Prostate gland (tissue), 2 donors: ENCODE data around the gene VPS16. TPM values are rescaled to one million over a fixed set of nuclear protein-coding genes. Genes with fewer than 3 reads are reported as not detected.

ENCODE experiments used
- DNase-seq: peaks from one replicate; pipeline ENCODE4 v3.0.0-alpha.2; 2019; ENCODE audit warnings: low spot score
- H3K27ac ChIP-seq, 2 donors: fragments of 200-600 bp; sonication (generic); 2 replicates each; pipeline ENCODE4 v1.5.1; 2017 to 2019
- H3K27me3 ChIP-seq: fragments of 200-600 bp; sonication (generic); replicated peaks from 2 replicates; pipeline ENCODE4 v1.5.1; 2019; ENCODE audit not compliant: insufficient read depth
- H3K36me3 ChIP-seq, 2 donors: fragments of 200-600 bp; sonication (generic); 1 replicate in 1 of 2; 2 replicates in 1 of 2; pipeline versions ENCODE4 v1.5.1 to v1.8.1; 2017 to 2019
- H3K4me1 ChIP-seq: fragments of 200-600 bp; sonication (generic); replicated peaks from 2 replicates; pipeline ENCODE4 v1.5.1; 2019
- H3K4me3 ChIP-seq, 2 donors: fragments of 200-600 bp; sonication (generic); 2 replicates each; pipeline ENCODE4 v1.5.1; 2017 to 2019
- H3K9me3 ChIP-seq: fragments of 200-600 bp; sonication (generic); 2 replicates; pipeline ENCODE4 v1.5.1; 2017
- CTCF ChIP-seq, 4 experiments: fragments of 200-600 bp in 2 of 4; fragments of 450-650 bp in 2 of 4; sonication (generic) in 2 of 4; IDR thresholded peaks; 1 replicate in 3 of 4; 2 replicates in 1 of 4; pipeline ENCODE4 v1.5.1; 2016 to 2019; ENCODE audit warnings: antibody characterized with exemption in 4 of 4, mild to moderate bottlenecking in 2 of 4, moderate library complexity in 2 of 4
- POLR2A ChIP-seq: fragments of 450-650 bp; IDR thresholded peaks from one replicate; pipeline ENCODE4 v1.6.1; 2016; ENCODE audit warnings: antibody characterized with exemption, mild to moderate bottlenecking
- POLR2AphosphoS5 ChIP-seq: sonication (generic); formaldehyde crosslinking; IDR thresholded peaks from one replicate; pipeline ENCODE4 v1.6.1; 2017; ENCODE audit warnings: antibody characterized with exemption
- WGBS: methylation state at CpG from one replicate; pipeline ENCODE4 v1.1.5; 2018; 5-methylcytosine and 5-hydroxymethylcytosine counted together
- intact Hi-C: fragments of 100-400 bp; cut with DNase I; formaldehyde crosslinking; loops from one replicate; pipeline ENCODE4 v1.14.2; 2022
- total RNA-seq, 2 donors: library from RNA; depleted of rRNA; stranded (reverse); fragments of >200 nt; gene quantifications; one replicate each; pipeline ENCODE4 v1.1.0, GENCODE V29; 2016

Gene VPS16
- total RNA-seq, 2 donors from 2014 or later, result 27.5 to 37.3 TPM

- no peak for DNase-seq
- no peaks in the 10 kb centered on the region for H3K9me3 ChIP-seq
- WGBS, result 88% methylated on average over 1 of the region's 1 CpG
- no peak overlapping the region for H3K27ac ChIP-seq
- TF ChIP-seq POLR2AphosphoS5, result no peak
- TF ChIP-seq CTCF (IDR thresholded peaks at IDR 0.05), result no peak
- TF ChIP-seq POLR2A, result no peak
- no peak overlapping the region for H3K4me3 ChIP-seq
- H3K27me3 ChIP-seq, result no peaks in the 10 kb centered on the region
- no peaks in the 10 kb centered on the region for H3K4me1 ChIP-seq
- intact Hi-C loops, result no loop called here
- H3K36me3 ChIP-seq, result no peaks in the 10 kb centered on the region
These were observed 6.8 kb upstream of the VPS16 start for GRCh38 chr20:2833761-2834160.

GRCh38 chr20:2834401-2835110, 6.0 kb upstream of the VPS16 start:
- H3K4me3 ChIP-seq, result no peak overlapping the region
- H3K4me1 ChIP-seq, result no peaks in the 10 kb centered on the region
- no peaks in the 10 kb centered on the region for H3K27me3 ChIP-seq
- intact Hi-C loops, result no loop called here
- 97% methylated on average over 14 of the region's 14 CpGs for WGBS
- H3K27ac ChIP-seq, result no peak overlapping the region
- no peaks in the 10 kb centered on the region for H3K9me3 ChIP-seq
- TF ChIP-seq POLR2A (no peak), POLR2AphosphoS5 (no peak), CTCF (IDR thresholded peaks at IDR 0.05) (no peak)
- DNase-seq, result no peak
- H3K36me3 ChIP-seq, result no peaks in the 10 kb centered on the region

GRCh38 chr20:2835331-2835796, 5.2 kb upstream of the VPS16 start:
- Histone ChIP-seq H3K27ac (no peak overlapping the region), H3K9me3 (no peaks in the 10 kb centered on the region), H3K27me3 (no peaks in the 10 kb centered on the region), H3K4me1 (peaks cover 3% of the 10 kb centered on the region), H3K36me3 (no peaks in the 10 kb centered on the region), H3K4me3 (no peak overlapping the region)
- intact Hi-C loops, result no loop called here
- no peak for TF ChIP-seq CTCF (IDR thresholded peaks at IDR 0.05)
- no peak for TF ChIP-seq POLR2A
- TF ChIP-seq POLR2AphosphoS5, result no peak
- WGBS, result 94% methylated on average over 6 of the region's 6 CpGs
- DNase-seq, result no peak

- no peak for DNase-seq
- Histone ChIP-seq H3K27ac (no peak overlapping the region), H3K36me3 (no peaks in the 10 kb centered on the region), H3K4me3 (no peak overlapping the region), H3K9me3 (no peaks in the 10 kb centered on the region), H3K4me1 (peaks cover 3% of the 10 kb centered on the region), H3K27me3 (no peaks in the 10 kb centered on the region)
- TF ChIP-seq POLR2AphosphoS5 (no peak), CTCF (IDR thresholded peaks at IDR 0.05) (no peak), POLR2A (no peak)
- 90% methylated on average over 5 of the region's 5 CpGs for WGBS
- intact Hi-C loops, result no loop called here
These were observed 4.5 kb upstream of the VPS16 start for GRCh38 chr20:2836035-2836434.
